ENCODE measurements around the gene DROSHA. TPM values are rescaled to one million over a fixed set of nuclear protein-coding genes. Genes with fewer than 3 reads are reported as not detected.

Gene DROSHA
- polyA plus RNA-seq, 2 of the 4 experiments (the other 2 are of a cell fraction): 49.1 to 105 TPM

- ChIA-PET POLR2A (no interaction called here), CTCF (no interaction called here)
- Histone ChIP-seq H3K4me3 (no peak overlapping the region), H3K4me2 (no peak overlapping the region), H3K27ac (no peak overlapping the region), H3K9me3 (no peaks in the 10 kb centered on the region), H3K4me1 (no peaks in the 10 kb centered on the region)
- WGBS (ENCODE audit: missing lambda C conversion rate): 13% methylated on average over 1 of the region's 1 CpG
- TF ChIP-seq PBX3 (IDR thresholded peaks at IDR 0.05): no peak
- no peak for TF ChIP-seq RNF2 (IDR thresholded peaks at IDR 0.05; ENCODE audit: borderline replicate concordance, low read depth)
- no peak for FAIRE-seq
- no peak for ATAC-seq
- no peak for DNase-seq (ENCODE audit: low read depth in 1 of 2, low spot score in 1 of 2)
Measured at GRCh38 chr5:31361234-31361633, 170.7 kb downstream of the DROSHA start.

GRCh38 chr5:31359839-31360238 lies 172.1 kb downstream of the DROSHA start:
- TF ChIP-seq JUN (IDR thresholded peaks at IDR 0.05): no peak
- TF ChIP-seq CEBPB (IDR thresholded peaks at IDR 0.05): no peak
- TF ChIP-seq KDM1A (IDR thresholded peaks at IDR 0.05; ENCODE audit: low read depth): no peak
- no peak for TF ChIP-seq REST (IDR thresholded peaks at IDR 0.05)
- TF ChIP-seq NPAS2 (CRISPR knock-in tag; IDR thresholded peaks at IDR 0.05; ENCODE audit: borderline replicate concordance): no peak
- no peak for TF ChIP-seq FOSL2 (IDR thresholded peaks at IDR 0.05)
- TF ChIP-seq FOSL2 (CRISPR knock-in tag; IDR thresholded peaks at IDR 0.05): no peak
- TF ChIP-seq POLR2A (IDR thresholded peaks at IDR 0.05; ENCODE audit: low read length): no peak
- no peak for TF ChIP-seq HDAC2 (IDR thresholded peaks at IDR 0.05)
- no peak for TF ChIP-seq RAD21 (conservative IDR thresholded peaks at IDR 0.05 in 1 of 2, IDR thresholded peaks at IDR 0.05 in 1 of 2)
- no peak for TF ChIP-seq HOXB5 (CRISPR knock-in tag; IDR thresholded peaks at IDR 0.05)
- no peak for TF ChIP-seq TP53 (CRISPR knock-in tag; IDR thresholded peaks at IDR 0.05)
- TF ChIP-seq RNF2 (IDR thresholded peaks at IDR 0.05; ENCODE audit: borderline replicate concordance, low read depth): no peak
- TF ChIP-seq PHF8 (IDR thresholded peaks at IDR 0.05; ENCODE audit: borderline replicate concordance, low read depth): no peak
- Histone ChIP-seq H3K9me3 (no peaks in the 10 kb centered on the region), H3K4me3 (no peak overlapping the region), H3K4me2 (no peak overlapping the region), H3K4me1 (no peaks in the 10 kb centered on the region), H3K27ac (no peak overlapping the region)
- ATAC-seq (no peak), DNase-seq (ENCODE audit: low read depth in 1 of 2, low spot score in 1 of 2) (no peak), FAIRE-seq (no peak)
- CTCF ChIA-PET: no interaction called here
- POLR2A ChIA-PET: no interaction called here
- 24% methylated on average over 3 of the region's 3 CpGs for WGBS (ENCODE audit: missing lambda C conversion rate)

- no peak for ATAC-seq
- no peak overlapping the region for H3K4me2 ChIP-seq
- TF ChIP-seq MAZ (IDR thresholded peaks at IDR 0.05; ENCODE audit: borderline replicate concordance, low read depth, low read length) (no peak), SREBF2 (IDR thresholded peaks at IDR 0.05) (no peak), JUN (IDR thresholded peaks at IDR 0.05) (no peak), ATOH8 (CRISPR knock-in tag; IDR thresholded peaks at IDR 0.05; ENCODE audit: low read depth) (no peak), MYC (IDR thresholded peaks at IDR 0.05; ENCODE audit: borderline replicate concordance, low read length) (no peak), BCL3 (IDR thresholded peaks at IDR 0.05) (no peak), HOXB13 (CRISPR knock-in tag; IDR thresholded peaks at IDR 0.05; ENCODE audit: low read depth) (no peak), KDM1A (IDR thresholded peaks at IDR 0.05; ENCODE audit: low read depth) (no peak), REST (IDR thresholded peaks at IDR 0.05) (no peak), PHF8 (IDR thresholded peaks at IDR 0.05; ENCODE audit: borderline replicate concordance, low read depth) (no peak), ZSCAN20 (CRISPR knock-in tag; IDR thresholded peaks at IDR 0.05) (no peak), HDAC2 (IDR thresholded peaks at IDR 0.05) (no peak), JUNB (IDR thresholded peaks at IDR 0.05) (no peak), ZNF302 (CRISPR knock-in tag; IDR thresholded peaks at IDR 0.05) (no peak), EP300 (IDR thresholded peaks at IDR 0.05) (no peak)
- no peak overlapping the region for H3K4me3 ChIP-seq
- H3K9me3 ChIP-seq: no peaks in the 10 kb centered on the region
- no peak overlapping the region for H3K27ac ChIP-seq
- no peak for FAIRE-seq
- WGBS (ENCODE audit: missing lambda C conversion rate): 60% methylated on average over 11 of the region's 11 CpGs
- ChIA-PET CTCF (interaction anchor here (1.1 kb wide), 1 partner anchor 36 kb away, joined by 3 read pairs; no protein-coding TSS in a partner anchor), POLR2A (no interaction called here)
- DNase-seq (ENCODE audit: low read depth in 1 of 2, low spot score in 1 of 2): no peak
- no peaks in the 10 kb centered on the region for H3K4me1 ChIP-seq
Measured at GRCh38 chr5:31357038-31357437, 174.9 kb downstream of the DROSHA start.

All from A549 (cell line).